GM21786 (cell line): ENCODE results near the gene YAP1.

Source experiments
- ATAC-seq: cut with Tn5 transposase; IDR thresholded peaks from one replicate; pipeline ENCODE4 v1.9.1; 2021; ENCODE audit not compliant: unreplicated experiment

The YAP1 gene

GRCh38 chr11:102116453-102117205 lies 6.4 kb downstream of the YAP1 start:
- ATAC-seq: no peak

GRCh38 chr11:102117472-102118113 lies 7.3 kb downstream of the YAP1 start:
- ATAC-seq: no peak

- ATAC-seq: no peak
Measured at GRCh38 chr11:102118937-102119336, 8.7 kb downstream of the YAP1 start.

- ATAC-seq: no peak
Measured at GRCh38 chr11:102119997-102120396, 9.8 kb downstream of the YAP1 start.

- no peak for ATAC-seq
Measured at GRCh38 chr11:102120437-102120973, 10.3 kb downstream of the YAP1 start.

GRCh38 chr11:102121329-102121728 lies 11.1 kb downstream of the YAP1 start:
- ATAC-seq: no peak

GRCh38 chr11:102134597-102134996 lies 24.4 kb downstream of the YAP1 start:
- no peak for ATAC-seq

GRCh38 chr11:102135256-102135655 lies 25.0 kb downstream of the YAP1 start:
- ATAC-seq: no peak

GRCh38 chr11:102138223-102138622 lies 28.0 kb downstream of the YAP1 start:
- no peak for ATAC-seq

- ATAC-seq: no peak
Measured at GRCh38 chr11:102138670-102139069, 28.4 kb downstream of the YAP1 start.

GRCh38 chr11:102139081-102139498 lies 28.8 kb downstream of the YAP1 start:
- no peak for ATAC-seq

GRCh38 chr11:102142333-102142732 lies 32.1 kb downstream of the YAP1 start:
- ATAC-seq: no peak

- ATAC-seq: no peak
Measured at GRCh38 chr11:102143867-102144266, 33.6 kb downstream of the YAP1 start.

- ATAC-seq: no peak
Measured at GRCh38 chr11:102144357-102145355, 34.4 kb downstream of the YAP1 start.

- no peak for ATAC-seq
Measured at GRCh38 chr11:102147015-102147414, 36.8 kb downstream of the YAP1 start.

GRCh38 chr11:102147632-102148031 lies 37.4 kb downstream of the YAP1 start:
- no peak for ATAC-seq

GRCh38 chr11:102148059-102148458 lies 37.8 kb downstream of the YAP1 start:
- no peak for ATAC-seq

GRCh38 chr11:102151784-102152525 lies 41.7 kb downstream of the YAP1 start:
- no peak for ATAC-seq

GRCh38 chr11:102153082-102153481 lies 42.8 kb downstream of the YAP1 start:
- no peak for ATAC-seq

GRCh38 chr11:102154806-102155205 lies 44.6 kb downstream of the YAP1 start:
- no peak for ATAC-seq
